Nephron progenitor cell (in vitro differentiated cells): ENCODE data around the gene DDX17.

Source experiments
- DNase-seq: peaks from one replicate; pipeline ENCODE4 v3.0.0; 2021
- H3K27ac Mint-ChIP-seq: 2 replicates; pipeline ENCODE4 v1.8.0; 2021; ENCODE audit warnings: mild to moderate bottlenecking, moderate library complexity, mixed read lengths
- H3K27me3 Mint-ChIP-seq: 2 replicates; pipeline ENCODE4 v1.8.0; 2021; ENCODE audit warnings: mild to moderate bottlenecking, low read depth, mixed read lengths; ENCODE audit not compliant: poor library complexity
- H3K36me3 Mint-ChIP-seq: 2 replicates; pipeline ENCODE4 v1.8.0; 2021; ENCODE audit warnings: low read depth, mixed read lengths
- H3K4me1 Mint-ChIP-seq: 2 replicates; pipeline ENCODE4 v1.8.0; 2021; ENCODE audit warnings: mixed read lengths
- H3K4me3 Mint-ChIP-seq: 2 replicates; pipeline ENCODE4 v1.8.0; 2021; ENCODE audit warnings: mild to moderate bottlenecking, moderate library complexity, mixed read lengths
- H3K9me3 Mint-ChIP-seq: 2 replicates; pipeline ENCODE4 v1.8.0; 2021; ENCODE audit warnings: mild to moderate bottlenecking, moderate library complexity, mixed read lengths
- TF ChIP-seq, protein P1 (sequence below): fragments of 200-600 bp; sonication (generic); IDR thresholded peaks from 2 replicates; pipeline ENCODE4 v1.5.0; 2021; ENCODE audit warnings: antibody characterized with exemption

The DDX17 gene

DNA sequence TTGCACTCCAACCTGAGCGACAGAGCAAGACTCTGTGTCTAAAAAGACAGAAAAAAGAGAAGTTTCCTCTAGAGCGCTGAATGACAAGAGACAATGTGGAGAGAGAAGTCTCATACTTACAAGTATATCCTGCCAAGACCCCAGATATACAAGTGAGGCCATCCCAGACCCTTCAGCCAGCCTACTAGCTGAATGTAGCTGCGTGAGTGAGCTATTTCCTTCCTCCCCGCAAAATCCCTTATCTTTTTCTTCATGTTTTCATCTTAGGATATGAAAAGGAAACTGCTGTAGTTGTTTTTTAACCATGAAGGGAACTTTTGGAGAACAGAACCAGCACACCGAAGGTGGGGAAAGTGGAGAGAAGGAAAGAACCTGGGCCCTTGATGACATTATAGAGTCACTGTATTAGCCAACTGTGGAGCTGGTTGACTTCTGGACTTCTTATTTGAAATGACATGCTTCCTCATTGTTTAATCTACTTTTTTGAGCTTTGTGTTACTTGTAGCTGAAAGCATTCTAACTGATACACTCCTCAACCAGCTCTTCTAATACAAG is 4.4 kb upstream of the DDX17 start:
- no peaks in the 10 kb centered on the region for H3K9me3 Mint-ChIP-seq
- TF ChIP-seq, protein P1, sequence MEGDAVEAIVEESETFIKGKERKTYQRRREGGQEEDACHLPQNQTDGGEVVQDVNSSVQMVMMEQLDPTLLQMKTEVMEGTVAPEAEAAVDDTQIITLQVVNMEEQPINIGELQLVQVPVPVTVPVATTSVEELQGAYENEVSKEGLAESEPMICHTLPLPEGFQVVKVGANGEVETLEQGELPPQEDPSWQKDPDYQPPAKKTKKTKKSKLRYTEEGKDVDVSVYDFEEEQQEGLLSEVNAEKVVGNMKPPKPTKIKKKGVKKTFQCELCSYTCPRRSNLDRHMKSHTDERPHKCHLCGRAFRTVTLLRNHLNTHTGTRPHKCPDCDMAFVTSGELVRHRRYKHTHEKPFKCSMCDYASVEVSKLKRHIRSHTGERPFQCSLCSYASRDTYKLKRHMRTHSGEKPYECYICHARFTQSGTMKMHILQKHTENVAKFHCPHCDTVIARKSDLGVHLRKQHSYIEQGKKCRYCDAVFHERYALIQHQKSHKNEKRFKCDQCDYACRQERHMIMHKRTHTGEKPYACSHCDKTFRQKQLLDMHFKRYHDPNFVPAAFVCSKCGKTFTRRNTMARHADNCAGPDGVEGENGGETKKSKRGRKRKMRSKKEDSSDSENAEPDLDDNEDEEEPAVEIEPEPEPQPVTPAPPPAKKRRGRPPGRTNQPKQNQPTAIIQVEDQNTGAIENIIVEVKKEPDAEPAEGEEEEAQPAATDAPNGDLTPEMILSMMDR = no peak
- H3K4me1 Mint-ChIP-seq = peaks cover 26% of the 10 kb centered on the region
- H3K27me3 Mint-ChIP-seq = peaks cover 5% of the 10 kb centered on the region
- H3K27ac Mint-ChIP-seq = no peak overlapping the region
- no peak overlapping the region for H3K4me3 Mint-ChIP-seq
- DNase-seq = no peak
- no peaks in the 10 kb centered on the region for H3K36me3 Mint-ChIP-seq

DNA sequence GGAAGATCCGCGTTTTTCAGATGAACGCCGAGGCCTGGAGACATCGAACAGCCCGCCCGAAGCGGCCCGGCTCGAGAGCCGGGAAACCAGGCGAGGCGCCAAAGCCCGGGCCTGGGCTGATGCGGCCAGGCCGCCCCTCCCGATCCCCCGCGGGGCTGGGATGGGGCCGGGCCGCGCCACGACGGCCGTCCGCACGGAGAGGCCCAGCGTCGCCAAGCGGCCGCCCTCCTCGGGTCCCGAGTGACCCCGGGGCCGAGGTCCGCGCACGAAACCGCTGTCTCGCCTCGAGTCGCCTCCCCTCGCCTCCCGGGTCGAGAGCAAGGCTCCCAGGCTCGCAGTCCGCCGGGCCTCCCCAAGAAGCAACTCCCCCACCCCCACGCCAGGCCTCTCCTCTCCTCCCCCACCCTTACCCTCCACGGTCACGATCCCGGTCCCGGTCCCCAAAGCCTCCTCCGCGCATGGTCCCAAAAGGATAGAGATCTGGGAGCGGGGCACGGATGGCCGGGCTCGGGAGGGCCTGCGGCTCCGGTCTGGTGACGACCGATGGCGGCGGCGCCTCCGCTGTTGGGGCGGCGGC is 482 bp downstream of the DDX17 start:
- Mint-ChIP-seq H3K27me3 (peaks cover 2% of the 10 kb centered on the region), H3K27ac (peak overlapping the region; percentile 100), H3K9me3 (no peaks in the 10 kb centered on the region), H3K36me3 (peaks cover 48% of the 10 kb centered on the region), H3K4me3 (peak overlapping the region; percentile 99), H3K4me1 (peaks cover 66% of the 10 kb centered on the region)
- TF ChIP-seq, protein P1 = no peak
- DNase-seq = peak; percentile 67

DNA sequence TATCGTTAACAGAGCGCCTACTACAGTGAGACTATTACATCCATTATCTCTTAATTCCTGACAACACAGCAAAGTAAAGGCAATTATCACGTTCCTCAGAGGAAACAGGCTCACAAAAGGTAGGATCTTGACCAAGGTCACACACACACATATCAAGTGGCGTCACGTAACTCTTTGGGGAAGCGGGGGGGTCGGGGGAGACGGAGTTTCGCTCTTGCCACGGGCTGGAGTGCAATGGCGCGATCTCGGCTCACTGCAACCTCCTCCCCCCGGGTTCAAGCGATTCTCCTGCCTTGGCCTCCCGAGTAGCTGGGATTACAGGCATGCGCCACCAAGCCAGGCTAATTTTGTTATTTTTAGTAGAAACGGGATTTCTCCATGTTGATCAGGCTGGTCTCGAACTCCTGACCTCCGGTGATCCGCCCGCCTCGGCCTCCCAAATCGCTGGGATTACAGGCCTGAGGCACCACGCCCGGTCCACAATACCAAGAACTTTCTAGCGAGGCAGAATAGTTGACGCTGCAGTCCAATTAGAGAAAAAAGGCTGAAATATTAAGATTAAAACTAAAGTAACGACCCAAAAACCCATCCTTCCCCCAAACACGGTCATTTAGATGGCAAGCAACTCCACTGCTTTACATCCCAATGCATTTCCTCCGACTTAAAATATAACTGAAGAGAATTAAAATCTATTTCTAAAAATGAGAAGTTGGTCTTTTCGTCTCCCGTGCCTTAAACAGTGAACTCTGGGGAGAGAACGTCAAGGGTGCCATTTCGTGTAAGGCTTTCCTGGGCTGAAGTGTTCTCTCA is 1.2 kb downstream of the DDX17 start:
- peaks cover 2% of the 10 kb centered on the region for H3K27me3 Mint-ChIP-seq
- peak; percentile 49 for DNase-seq
- no peaks in the 10 kb centered on the region for H3K9me3 Mint-ChIP-seq
- peaks cover 66% of the 10 kb centered on the region for H3K4me1 Mint-ChIP-seq
- TF ChIP-seq, protein P1 = no peak
- peak overlapping the region; percentile 97 for H3K4me3 Mint-ChIP-seq
- H3K36me3 Mint-ChIP-seq = peaks cover 55% of the 10 kb centered on the region
- peak overlapping the region; percentile 99 for H3K27ac Mint-ChIP-seq

DNA sequence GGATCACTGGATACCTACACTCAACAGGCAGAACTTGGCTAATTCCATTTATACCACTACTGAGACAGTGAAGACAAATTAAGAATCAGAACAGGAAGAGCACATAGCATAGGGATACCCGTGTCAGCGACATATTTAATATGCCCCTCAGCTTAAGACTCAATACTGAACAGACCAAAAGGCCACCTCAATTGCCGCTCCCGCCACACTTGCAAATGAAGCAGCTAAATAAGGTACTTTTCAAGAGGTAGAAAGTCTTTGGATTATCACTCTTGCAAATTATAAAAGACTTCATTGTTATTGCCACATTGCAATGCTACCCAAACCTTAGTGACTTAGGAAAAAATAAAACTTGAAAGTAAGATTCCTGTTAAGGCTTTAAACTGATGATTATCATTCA is 3.1 kb downstream of the DDX17 start:
- no peak overlapping the region for H3K27ac Mint-ChIP-seq
- H3K27me3 Mint-ChIP-seq = peaks cover 2% of the 10 kb centered on the region
- TF ChIP-seq, protein P1 = no peak
- no peaks in the 10 kb centered on the region for H3K9me3 Mint-ChIP-seq
- peak overlapping the region; percentile 97 for H3K4me3 Mint-ChIP-seq
- no peak for DNase-seq
- peaks cover 74% of the 10 kb centered on the region for H3K36me3 Mint-ChIP-seq
- peaks cover 52% of the 10 kb centered on the region for H3K4me1 Mint-ChIP-seq

DNA sequence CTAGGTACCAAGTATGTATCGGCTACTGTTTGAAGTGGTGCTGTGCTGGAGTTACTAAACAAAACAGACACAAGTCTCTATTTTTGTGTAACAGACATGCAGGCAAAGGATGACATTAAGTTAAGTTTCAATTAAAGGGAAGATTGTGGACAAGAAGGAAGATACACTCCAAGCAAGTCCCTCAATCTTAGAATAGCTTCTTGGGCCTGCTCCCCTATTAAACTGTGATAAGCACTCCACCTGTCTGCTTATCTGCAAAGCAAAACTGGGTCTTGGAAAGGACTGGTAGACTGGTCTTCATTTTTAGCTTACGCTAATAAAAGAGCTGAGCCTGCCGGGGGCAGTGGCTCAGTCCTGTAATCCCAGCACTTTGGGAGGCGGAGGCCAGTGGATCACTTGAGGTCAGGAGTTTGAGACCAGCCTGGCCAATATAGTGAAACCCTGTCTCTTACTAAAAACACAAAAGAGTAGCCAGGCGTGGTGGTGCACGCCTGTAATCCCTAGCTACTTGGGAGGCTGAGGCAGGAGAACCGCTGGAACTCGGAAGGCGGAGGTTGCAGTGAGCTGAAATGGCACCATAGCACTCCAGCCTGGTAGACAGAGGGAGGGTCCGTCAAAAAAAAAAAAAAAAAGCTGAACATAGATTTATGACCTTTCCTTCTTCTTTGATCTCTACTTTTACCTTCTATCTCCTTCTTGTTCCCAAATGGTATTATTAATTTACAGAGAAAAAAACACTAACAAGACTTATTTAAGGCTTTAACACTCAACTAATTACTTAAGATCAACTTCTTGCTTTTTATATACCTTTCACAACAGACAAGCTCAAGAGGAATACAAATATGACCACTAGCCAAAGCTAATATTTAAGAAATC is 4.1 kb downstream of the DDX17 start:
- H3K27me3 Mint-ChIP-seq = no peaks in the 10 kb centered on the region
- H3K4me1 Mint-ChIP-seq = peaks cover 46% of the 10 kb centered on the region
- H3K4me3 Mint-ChIP-seq = peak overlapping the region; percentile 97
- no peak overlapping the region for H3K27ac Mint-ChIP-seq
- DNase-seq = no peak
- TF ChIP-seq, protein P1 = no peak
- peaks cover 83% of the 10 kb centered on the region for H3K36me3 Mint-ChIP-seq
- no peaks in the 10 kb centered on the region for H3K9me3 Mint-ChIP-seq
